ENCODE data around the gene PTPRM. TPM values are rescaled to one million over a fixed set of nuclear protein-coding genes. Genes with fewer than 3 reads are reported as not detected.

The PTPRM gene
- total RNA-seq, 1 experiment from 2014 or later: not detected

DNA sequence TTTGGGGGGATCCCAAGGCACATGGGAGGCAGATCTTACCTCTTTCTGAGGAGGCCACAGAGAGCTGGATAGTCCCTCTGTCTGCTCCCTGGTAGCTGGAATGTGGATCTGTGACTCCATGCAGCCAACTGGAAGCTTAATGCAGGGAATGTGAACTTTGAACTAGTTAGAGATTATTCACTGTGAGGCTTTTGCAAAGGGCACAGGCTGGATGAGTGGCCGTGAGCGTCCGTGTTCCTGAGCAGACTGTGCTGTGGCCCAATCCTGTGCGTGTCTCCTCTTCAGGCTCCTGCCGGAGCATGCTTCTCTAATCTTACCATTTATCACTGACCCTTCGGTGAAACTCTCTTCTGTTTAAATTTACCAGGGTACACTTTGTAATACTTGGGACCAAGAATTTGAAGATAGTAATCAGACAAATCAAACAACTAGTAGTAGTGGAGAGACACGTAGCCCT, 187.6 kb downstream of the PTPRM start:
- Histone ChIP-seq H3K36me3 (ENCODE audit: insufficient read depth, low read length, poor library complexity, severe bottlenecking) (no peaks in the 10 kb centered on the region), H3K27ac (ENCODE audit: low read depth, low read length, poor library complexity, severe bottlenecking) (no peak overlapping the region), H3K4me1 (ENCODE audit: insufficient read depth, low read length, poor library complexity, severe bottlenecking) (no peaks in the 10 kb centered on the region), H3K4me3 (ENCODE audit: low read depth, low read length, poor library complexity, severe bottlenecking) (no peak overlapping the region), H3K27me3 (replicated peaks; ENCODE audit: insufficient read depth, low read depth, low read length, poor library complexity) (no peaks in the 10 kb centered on the region), H3K9me3 (ENCODE audit: low read depth, low read length, poor library complexity, severe bottlenecking) (peaks cover 18% of the 10 kb centered on the region)
- CTCF ChIA-PET: no interaction called here
- DNase-seq (ENCODE audit: low spot score): no peak
- no TSS peak for BruUV-seq (replicated peaks)
- intact Hi-C loops (cut with micrococcal nuclease; ENCODE audit: unreplicated experiment): no loop called here
- TF ChIP-seq, protein P1, sequence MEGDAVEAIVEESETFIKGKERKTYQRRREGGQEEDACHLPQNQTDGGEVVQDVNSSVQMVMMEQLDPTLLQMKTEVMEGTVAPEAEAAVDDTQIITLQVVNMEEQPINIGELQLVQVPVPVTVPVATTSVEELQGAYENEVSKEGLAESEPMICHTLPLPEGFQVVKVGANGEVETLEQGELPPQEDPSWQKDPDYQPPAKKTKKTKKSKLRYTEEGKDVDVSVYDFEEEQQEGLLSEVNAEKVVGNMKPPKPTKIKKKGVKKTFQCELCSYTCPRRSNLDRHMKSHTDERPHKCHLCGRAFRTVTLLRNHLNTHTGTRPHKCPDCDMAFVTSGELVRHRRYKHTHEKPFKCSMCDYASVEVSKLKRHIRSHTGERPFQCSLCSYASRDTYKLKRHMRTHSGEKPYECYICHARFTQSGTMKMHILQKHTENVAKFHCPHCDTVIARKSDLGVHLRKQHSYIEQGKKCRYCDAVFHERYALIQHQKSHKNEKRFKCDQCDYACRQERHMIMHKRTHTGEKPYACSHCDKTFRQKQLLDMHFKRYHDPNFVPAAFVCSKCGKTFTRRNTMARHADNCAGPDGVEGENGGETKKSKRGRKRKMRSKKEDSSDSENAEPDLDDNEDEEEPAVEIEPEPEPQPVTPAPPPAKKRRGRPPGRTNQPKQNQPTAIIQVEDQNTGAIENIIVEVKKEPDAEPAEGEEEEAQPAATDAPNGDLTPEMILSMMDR (conservative IDR thresholded peaks at IDR 0.05; ENCODE audit: low read depth, low read length): no peak
- TF ChIP-seq EZH2 (IDR thresholded peaks at IDR 0.05; ENCODE audit: borderline replicate concordance, low read depth, low read length, poor library complexity, severe bottlenecking): no peak
- POLR2A ChIA-PET (ENCODE audit: low non-redundant PET): no interaction called here

DNA sequence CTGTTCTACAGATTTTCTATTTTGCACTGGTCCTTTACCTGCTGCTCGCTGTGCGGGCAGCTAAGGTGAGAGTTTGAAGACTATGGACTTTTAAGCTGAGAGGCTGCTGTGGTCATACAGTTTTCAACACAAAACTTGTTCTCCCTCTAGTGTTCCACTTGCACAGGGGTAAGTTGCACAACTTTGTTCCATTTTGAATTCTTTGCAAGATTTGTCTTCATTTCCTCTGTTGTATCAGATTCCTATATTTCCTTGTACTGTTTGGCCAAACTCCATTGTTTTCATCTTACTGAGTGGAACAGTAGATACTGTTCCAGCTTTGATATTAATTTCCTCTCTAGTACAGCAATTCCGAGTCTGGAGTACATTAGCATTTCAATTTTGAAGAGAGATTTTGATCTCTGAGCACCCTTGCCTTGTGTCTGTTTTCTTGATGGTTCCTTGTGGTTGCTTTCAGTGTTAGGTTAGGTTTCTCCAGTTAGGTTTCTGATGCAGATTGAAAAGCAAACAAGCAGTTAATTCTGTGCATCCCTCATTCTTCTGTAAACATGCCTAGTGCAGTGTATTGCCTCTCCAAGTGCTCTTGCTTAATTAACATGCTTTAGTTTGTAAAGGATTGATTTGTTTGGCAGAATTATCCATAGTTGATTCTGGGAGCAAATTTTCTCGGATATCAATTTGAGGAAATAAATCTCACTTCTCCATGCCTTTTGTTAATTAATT, 188.8 kb downstream of the PTPRM start:
- POLR2A ChIA-PET (ENCODE audit: low non-redundant PET): no interaction called here
- no peak for TF ChIP-seq EZH2 (IDR thresholded peaks at IDR 0.05; ENCODE audit: borderline replicate concordance, low read depth, low read length, poor library complexity, severe bottlenecking)
- TF ChIP-seq, protein P1 (conservative IDR thresholded peaks at IDR 0.05; ENCODE audit: low read depth, low read length): no peak
- Histone ChIP-seq H3K27me3 (replicated peaks; ENCODE audit: insufficient read depth, low read depth, low read length, poor library complexity) (no peaks in the 10 kb centered on the region), H3K4me1 (ENCODE audit: insufficient read depth, low read length, poor library complexity, severe bottlenecking) (no peaks in the 10 kb centered on the region), H3K9me3 (ENCODE audit: low read depth, low read length, poor library complexity, severe bottlenecking) (peaks cover 27% of the 10 kb centered on the region), H3K27ac (ENCODE audit: low read depth, low read length, poor library complexity, severe bottlenecking) (no peak overlapping the region), H3K4me3 (ENCODE audit: low read depth, low read length, poor library complexity, severe bottlenecking) (no peak overlapping the region), H3K36me3 (ENCODE audit: insufficient read depth, low read length, poor library complexity, severe bottlenecking) (no peaks in the 10 kb centered on the region)
- DNase-seq (ENCODE audit: low spot score): no peak
- no TSS peak for BruUV-seq (replicated peaks)
- CTCF ChIA-PET: no interaction called here
- intact Hi-C loops (cut with micrococcal nuclease; ENCODE audit: unreplicated experiment): no loop called here

DNA sequence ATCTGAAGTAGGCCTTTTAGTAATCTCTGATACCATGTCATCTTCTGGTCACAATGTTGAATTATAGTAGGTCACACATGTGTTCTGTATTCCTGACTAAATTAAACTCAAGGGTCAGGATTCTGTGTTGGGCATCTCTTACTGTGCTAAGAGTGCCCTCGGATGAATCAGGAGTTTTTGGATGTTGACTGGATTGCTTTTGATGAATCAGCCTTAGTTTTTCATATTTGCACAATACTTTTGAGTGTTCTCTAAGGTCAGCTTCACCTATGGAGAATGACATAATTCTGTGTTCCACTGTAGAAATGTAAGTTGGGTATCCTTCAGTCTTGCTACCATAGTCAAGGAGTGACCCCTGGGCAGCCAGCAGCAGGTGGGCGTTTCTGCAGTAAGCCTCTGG, 190.1 kb downstream of the PTPRM start:
- H3K4me3 ChIP-seq (ENCODE audit: low read depth, low read length, poor library complexity, severe bottlenecking): no peak overlapping the region
- TF ChIP-seq, protein P1 (conservative IDR thresholded peaks at IDR 0.05; ENCODE audit: low read depth, low read length): no peak
- TF ChIP-seq EZH2 (IDR thresholded peaks at IDR 0.05; ENCODE audit: borderline replicate concordance, low read depth, low read length, poor library complexity, severe bottlenecking): no peak
- POLR2A ChIA-PET (ENCODE audit: low non-redundant PET): no interaction called here
- no peak for DNase-seq (ENCODE audit: low spot score)
- H3K36me3 ChIP-seq (ENCODE audit: insufficient read depth, low read length, poor library complexity, severe bottlenecking): no peaks in the 10 kb centered on the region
- H3K27ac ChIP-seq (ENCODE audit: low read depth, low read length, poor library complexity, severe bottlenecking): no peak overlapping the region
- no peaks in the 10 kb centered on the region for H3K27me3 ChIP-seq (replicated peaks; ENCODE audit: insufficient read depth, low read depth, low read length, poor library complexity)
- H3K9me3 ChIP-seq (ENCODE audit: low read depth, low read length, poor library complexity, severe bottlenecking): peaks cover 20% of the 10 kb centered on the region
- CTCF ChIA-PET: no interaction called here
- intact Hi-C loops (cut with micrococcal nuclease; ENCODE audit: unreplicated experiment): no loop called here
- no TSS peak for BruUV-seq (replicated peaks)
- no peaks in the 10 kb centered on the region for H3K4me1 ChIP-seq (ENCODE audit: insufficient read depth, low read length, poor library complexity, severe bottlenecking)
